Measurements from ENCODE around the gene FCHSD2. TPM values are rescaled to one million over a fixed set of nuclear protein-coding genes. Genes with fewer than 3 reads are reported as not detected.

Gene FCHSD2
- total and polyA plus RNA-seq, 2 of the 13 experiments (the other 11 are each of a cell fraction or from before 2014, with no cell fraction given), result 20.5 to 24.8 TPM

DNA sequence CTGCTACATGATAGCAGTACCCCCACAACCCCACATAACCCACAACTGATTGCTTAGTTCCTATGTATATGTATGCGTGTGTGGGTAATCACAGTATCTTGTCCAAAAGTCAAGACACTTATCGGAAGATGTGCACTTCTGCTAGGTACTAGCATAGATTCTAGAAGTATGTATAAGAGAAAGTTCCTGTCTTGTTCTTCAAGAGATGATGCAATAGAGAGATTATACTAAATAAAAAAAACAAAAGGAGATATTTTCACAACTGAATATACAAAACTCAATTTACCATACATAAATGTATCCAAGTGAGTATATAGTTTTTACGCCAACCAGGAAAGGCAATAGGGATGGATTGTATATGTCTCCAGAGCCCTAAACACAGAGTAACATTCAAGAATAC is 112.0 kb downstream of the FCHSD2 start (continued):
- TF ChIP-seq FOXA1 (IDR thresholded peaks at IDR 0.05) (no peak), FOXA1 (CRISPR knock-in tag; IDR thresholded peaks at IDR 0.05) (no peak)

GRCh38 chr11:73029403-73029802 is 112.7 kb downstream of the FCHSD2 start:
- ATAC-seq, result no peak
- Histone ChIP-seq H3K27me3 (ENCODE audit: control insufficient read depth in 1 of 2, insufficient read depth in 2 of 2, low read length in 2 of 2) (no peaks in the 10 kb centered on the region), H2AFZ (ENCODE audit: low read length) (no peak overlapping the region), H3K9ac (ENCODE audit: insufficient read depth, low read depth, low read length) (no peak overlapping the region), H3K79me2 (ENCODE audit: insufficient read depth, low read length) (peaks cover 33% of the 10 kb centered on the region), H3K27ac (ENCODE audit: extremely low read length, insufficient read depth, low read length) (no peak overlapping the region), H3K9me3 (ENCODE audit: low read length) (peaks cover 35% of the 10 kb centered on the region), H4K20me1 (ENCODE audit: insufficient read depth, low read length) (no peaks in the 10 kb centered on the region; the same call in 1 of the 2 replicates), H3K4me1 (ENCODE audit: insufficient read depth, low read length) (no peaks in the 10 kb centered on the region), H3K4me3 (replicated peaks in 1 of 3; ENCODE audit: insufficient read depth in 1 of 3, low read depth in 2 of 3, low read length in 3 of 3) (no peak overlapping the region), H3K4me2 (ENCODE audit: low read depth, low read length) (no peak overlapping the region), H3K36me3 (replicated peaks in 1 of 2; ENCODE audit: control insufficient read depth in 1 of 2, insufficient read depth in 2 of 2, low read length in 2 of 2) (peaks cover 1 to 24% of the 10 kb centered on the region in 2 experiments; a peak in 3 of 5 replicates)
- ChIA-PET CTCF (ENCODE audit: low intra/inter-chr PET ratio, low total read pairs) (no interaction called here), POLR2A (no interaction called here)
- FAIRE-seq, result no peak
- 96% methylated on average over 2 of the region's 2 CpGs for WGBS (ENCODE audit: low lambda C conversion rate)
- intact Hi-C loops (cut with micrococcal nuclease; ENCODE audit: unreplicated experiment), result no loop called here
- in situ Hi-C loops (cut with HindIII; ENCODE audit: extremely low pct_ligation_motif_present, low pct_unique_long_range_greater_than_20kb), result no loop called here
- BruUV-seq (replicated peaks), result no TSS peak
- DNase-seq (ENCODE audit: low spot score), result no peak
- TF ChIP-seq ZSCAN22 (CRISPR knock-in tag; IDR thresholded peaks at IDR 0.05) (no peak), ZBTB4 (CRISPR knock-in tag; IDR thresholded peaks at IDR 0.05; ENCODE audit: borderline replicate concordance) (no peak), JUN (CRISPR knock-in tag; IDR thresholded peaks at IDR 0.05) (no peak), ATF7-NPFF (CRISPR knock-in tag; IDR thresholded peaks at IDR 0.05; ENCODE audit: low read depth) (no peak), FOXK1 (CRISPR knock-in tag; IDR thresholded peaks at IDR 0.05; ENCODE audit: borderline replicate concordance, low read depth) (no peak), STAT5B (CRISPR knock-in tag; IDR thresholded peaks at IDR 0.05) (no peak), RFX5 (IDR thresholded peaks at IDR 0.05; ENCODE audit: low read depth, low read length) (no peak), ZNF7 (CRISPR knock-in tag; IDR thresholded peaks at IDR 0.05) (no peak), CREBL2 (CRISPR knock-in tag; IDR thresholded peaks at IDR 0.05; ENCODE audit: borderline replicate concordance) (no peak), NCOA2 (CRISPR knock-in tag; IDR thresholded peaks at IDR 0.05) (no peak), NRL (CRISPR knock-in tag; IDR thresholded peaks at IDR 0.05; ENCODE audit: borderline replicate concordance) (no peak), AHDC1 (CRISPR knock-in tag; IDR thresholded peaks at IDR 0.05; ENCODE audit: borderline replicate concordance) (no peak)
- TF ChIP-seq, protein P1, sequence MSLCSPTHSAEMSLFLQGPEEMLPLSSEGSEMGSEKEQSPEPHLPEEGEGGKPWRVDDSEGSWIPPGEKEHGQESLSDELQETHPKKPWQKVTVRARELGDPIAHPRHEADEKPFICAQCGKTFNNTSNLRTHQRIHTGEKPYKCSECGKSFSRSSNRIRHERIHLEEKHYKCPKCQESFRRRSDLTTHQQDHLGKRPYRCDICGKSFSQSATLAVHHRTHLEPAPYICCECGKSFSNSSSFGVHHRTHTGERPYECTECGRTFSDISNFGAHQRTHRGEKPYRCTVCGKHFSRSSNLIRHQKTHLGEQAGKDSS (CRISPR knock-in tag; IDR thresholded peaks at IDR 0.05; ENCODE audit: borderline replicate concordance, low read depth), result no peak
